Epithelial cell of proximal tubule (primary cell): ENCODE data around the gene OXNAD1. TPM values are rescaled to one million over a fixed set of nuclear protein-coding genes. Genes with fewer than 3 reads are reported as not detected.
A peak's percentile ranks its signal among the peaks of the same experiment; 100 is the strongest.

Experiments
- DNase-seq: peaks from one replicate; pipeline ENCODE4 v3.0.0-alpha.2; 2011; ENCODE audit warnings: low read depth
- H3K4me3 ChIP-seq: 2 replicates; pipeline ENCODE4 v1.5.1; 2011; ENCODE audit warnings: low read depth, mild to moderate bottlenecking, low read length
- total RNA-seq: library from RNA; depleted of rRNA; stranded (reverse); fragments of >200 nt; gene quantifications from 2 replicates; pipeline ENCODE4 v1.2.3, GENCODE V29; 2015
- TF ChIP-seq, protein P1 (sequence below): conservative IDR thresholded peaks from 2 replicates; pipeline ENCODE4 v1.5.1; 2012; ENCODE audit warnings: low read depth, mild to moderate bottlenecking, low read length

Gene OXNAD1
- total RNA-seq, 1 donor from 2014 or later: 14.2 TPM

DNA sequence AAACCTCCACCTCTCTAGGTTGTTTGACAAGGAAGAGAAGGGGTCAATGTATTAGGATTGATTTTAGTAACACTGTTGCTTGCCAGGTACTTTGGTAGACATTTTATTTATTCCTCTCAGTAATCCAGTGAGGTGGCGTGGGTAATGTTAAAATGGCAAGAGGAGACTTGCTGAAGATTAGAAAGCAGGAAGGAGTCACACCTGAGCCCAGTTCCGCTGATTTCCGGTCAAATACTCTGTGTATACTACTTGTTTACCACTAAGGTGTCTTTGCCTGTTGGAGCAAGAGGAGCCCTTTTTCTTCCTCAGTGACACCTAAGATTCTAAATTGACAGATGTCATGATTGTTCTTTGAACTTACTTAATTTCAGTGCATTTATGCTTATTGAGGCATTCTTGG lies 1.7 kb downstream of the OXNAD1 start:
- no peak for DNase-seq
- TF ChIP-seq, protein P1, sequence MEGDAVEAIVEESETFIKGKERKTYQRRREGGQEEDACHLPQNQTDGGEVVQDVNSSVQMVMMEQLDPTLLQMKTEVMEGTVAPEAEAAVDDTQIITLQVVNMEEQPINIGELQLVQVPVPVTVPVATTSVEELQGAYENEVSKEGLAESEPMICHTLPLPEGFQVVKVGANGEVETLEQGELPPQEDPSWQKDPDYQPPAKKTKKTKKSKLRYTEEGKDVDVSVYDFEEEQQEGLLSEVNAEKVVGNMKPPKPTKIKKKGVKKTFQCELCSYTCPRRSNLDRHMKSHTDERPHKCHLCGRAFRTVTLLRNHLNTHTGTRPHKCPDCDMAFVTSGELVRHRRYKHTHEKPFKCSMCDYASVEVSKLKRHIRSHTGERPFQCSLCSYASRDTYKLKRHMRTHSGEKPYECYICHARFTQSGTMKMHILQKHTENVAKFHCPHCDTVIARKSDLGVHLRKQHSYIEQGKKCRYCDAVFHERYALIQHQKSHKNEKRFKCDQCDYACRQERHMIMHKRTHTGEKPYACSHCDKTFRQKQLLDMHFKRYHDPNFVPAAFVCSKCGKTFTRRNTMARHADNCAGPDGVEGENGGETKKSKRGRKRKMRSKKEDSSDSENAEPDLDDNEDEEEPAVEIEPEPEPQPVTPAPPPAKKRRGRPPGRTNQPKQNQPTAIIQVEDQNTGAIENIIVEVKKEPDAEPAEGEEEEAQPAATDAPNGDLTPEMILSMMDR: no peak
- peak overlapping the region; percentile 96 for H3K4me3 ChIP-seq

DNA sequence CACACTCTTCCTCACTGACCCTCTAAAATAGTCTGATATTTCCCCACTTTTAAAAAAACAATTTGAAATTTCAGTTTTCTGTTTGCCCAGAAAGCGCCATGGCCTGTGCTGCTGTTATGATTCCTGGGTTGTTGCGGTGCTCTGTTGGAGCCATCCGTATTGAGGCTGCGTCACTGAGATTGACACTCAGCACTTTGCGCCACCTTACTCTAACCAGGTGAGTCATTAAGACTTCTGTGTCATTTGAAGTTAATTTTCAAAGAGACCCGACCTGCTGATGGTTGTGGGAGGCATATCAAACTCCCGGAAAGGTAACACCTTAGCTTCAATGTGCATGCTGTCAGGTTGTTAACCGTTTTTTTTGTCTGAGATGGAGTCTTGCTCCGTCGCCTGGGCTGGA lies 5.8 kb downstream of the OXNAD1 start:
- no peak overlapping the region for H3K4me3 ChIP-seq
- TF ChIP-seq, protein P1: no peak
- no peak for DNase-seq

- no peak overlapping the region for H3K4me3 ChIP-seq
- TF ChIP-seq, protein P1: no peak
- DNase-seq: no peak
These were observed 7.6 kb downstream of the OXNAD1 start for GRCh38 chr3:16272588-16272987.

DNA sequence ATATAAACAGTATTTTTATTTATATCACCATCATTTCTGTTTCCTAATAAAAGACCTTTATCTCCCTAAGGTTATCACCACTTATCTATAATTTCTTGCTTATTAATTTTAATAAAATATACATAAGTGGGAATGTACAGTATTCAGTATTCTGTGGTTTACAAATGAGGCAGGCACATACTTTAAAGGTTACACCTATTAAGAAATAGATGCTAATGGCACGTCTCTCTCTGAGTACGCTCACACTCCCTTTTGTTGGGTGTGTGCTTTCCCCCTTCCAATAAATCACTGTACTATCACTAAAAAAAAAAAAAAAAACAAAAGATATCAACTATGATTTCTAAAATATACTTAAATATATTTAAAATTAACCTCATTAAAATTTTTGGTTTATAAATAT lies 8.9 kb downstream of the OXNAD1 start:
- TF ChIP-seq, protein P1: no peak
- DNase-seq: no peak
- no peak overlapping the region for H3K4me3 ChIP-seq

- no peak for DNase-seq
- H3K4me3 ChIP-seq: no peak overlapping the region
- TF ChIP-seq, protein P1: no peak
These were observed 12.5 kb downstream of the OXNAD1 start for GRCh38 chr3:16277471-16277870.

GRCh38 chr3:16279010-16279801 lies 14.2 kb downstream of the OXNAD1 start:
- no peak overlapping the region for H3K4me3 ChIP-seq
- TF ChIP-seq, protein P1: no peak
- DNase-seq: no peak

DNA sequence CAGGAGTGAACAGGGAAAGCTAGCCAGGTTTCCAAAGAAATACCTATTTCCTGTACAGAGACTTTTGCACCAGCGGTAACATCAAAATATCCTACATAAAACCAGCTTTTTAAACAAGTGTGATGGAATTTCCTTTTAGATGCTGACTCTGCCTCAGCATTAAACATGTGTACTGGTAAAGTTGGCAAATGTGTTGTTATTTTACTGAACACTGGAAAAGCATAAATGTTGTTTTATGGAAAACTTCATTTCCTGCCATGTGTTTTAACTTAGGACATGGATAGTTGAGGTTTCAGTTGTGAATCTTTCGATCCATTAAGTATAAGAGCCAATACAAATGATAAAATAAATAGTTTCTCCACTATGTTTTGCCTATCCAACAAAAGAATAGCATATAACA lies 15.7 kb downstream of the OXNAD1 start:
- TF ChIP-seq, protein P1: no peak
- no peak overlapping the region for H3K4me3 ChIP-seq
- DNase-seq: no peak
